Hepatocyte (in vitro differentiated cells): Measurements from ENCODE around the gene GMDS. TPM values are rescaled to one million over a fixed set of nuclear protein-coding genes. Genes with fewer than 3 reads are reported as not detected.

ENCODE experiments used
- DNase-seq: peaks from one replicate; pipeline ENCODE4 v3.0.0-alpha.2; 2016; ENCODE audit warnings: low spot score
- H2AFZ ChIP-seq: fragments of 200-600 bp; sonication (generic); 2 replicates; pipeline ENCODE4 v1.6.0; 2016; ENCODE audit warnings: antibody characterized with exemption, mild to moderate bottlenecking
- H3K27ac ChIP-seq: fragments of 200-600 bp; sonication (generic); 2 replicates; pipeline ENCODE4 v1.5.1; 2016; ENCODE audit warnings: mild to moderate bottlenecking
- H3K27me3 ChIP-seq: fragments of 200-600 bp; sonication (generic); 2 replicates; pipeline ENCODE4 v1.6.1; 2016
- H3K36me3 ChIP-seq: fragments of 200-600 bp; sonication (generic); replicated peaks from 2 replicates; pipeline ENCODE4 v1.5.1; 2016; ENCODE audit warnings: low read depth; ENCODE audit not compliant: insufficient read depth
- H3K4me1 ChIP-seq: fragments of 200-600 bp; sonication (generic); 2 replicates; pipeline ENCODE4 v1.5.1; 2016; ENCODE audit warnings: mild to moderate bottlenecking, moderate library complexity; ENCODE audit not compliant: insufficient read depth
- H3K4me2 ChIP-seq: fragments of 200-600 bp; sonication (generic); 2 replicates; pipeline ENCODE4 v1.6.0; 2016
- H3K4me3 ChIP-seq: fragments of 200-600 bp; sonication (generic); 2 replicates; pipeline ENCODE4 v1.5.1; 2016; ENCODE audit warnings: mild to moderate bottlenecking
- H3K79me2 ChIP-seq: fragments of 200-600 bp; sonication (generic); 2 replicates; pipeline ENCODE4 v1.6.0; 2017; ENCODE audit warnings: mild to moderate bottlenecking
- H3K9me2 ChIP-seq: fragments of 200-600 bp; sonication (generic); replicated peaks from 2 replicates; pipeline ENCODE4 v1.6.0; 2017; ENCODE audit warnings: mild to moderate bottlenecking; ENCODE audit not compliant: insufficient read depth
- H3K9me3 ChIP-seq: fragments of 200-600 bp; sonication (generic); 2 replicates; pipeline ENCODE4 v1.5.1; 2016; ENCODE audit warnings: low read depth, mild to moderate bottlenecking
- H4K20me1 ChIP-seq: fragments of 200-600 bp; sonication (generic); 2 replicates; pipeline ENCODE4 v1.6.0; 2016; ENCODE audit warnings: mild to moderate bottlenecking; ENCODE audit not compliant: insufficient read depth, poor library complexity, severe bottlenecking
- EZH2 ChIP-seq: fragments of 200-600 bp; sonication (generic); IDR thresholded peaks from 2 replicates; pipeline ENCODE4 v1.6.1; 2016; ENCODE audit warnings: antibody characterized with exemption, mild to moderate bottlenecking, borderline replicate concordance
- EZH2phosphoT487 ChIP-seq: fragments of 200-600 bp; sonication (generic); IDR thresholded peaks from one replicate; pipeline ENCODE4 v1.6.1; 2018; ENCODE audit warnings: antibody characterized with exemption, mild to moderate bottlenecking, low read depth, moderate library complexity; ENCODE audit not compliant: unreplicated experiment, severe bottlenecking
- WGBS: methylation state at CpG from one replicate; pipeline ENCODE4 v1.1.6; 2016; ENCODE audit warnings: low lambda C conversion rate; ENCODE audit errors: missing lambda C conversion rate; 5-methylcytosine and 5-hydroxymethylcytosine counted together
- polyA plus RNA-seq: library from polyadenylated mRNA; unstranded; fragments of >200 nt; fragmentation: Nextera tagmentation; extraction: Ambion mirVana; gene quantifications from 2 replicates; pipeline ENCODE4 v1.2.1, GENCODE V29; 2016
- total RNA-seq: library from RNA; depleted of rRNA; stranded (reverse); fragments of >200 nt; gene quantifications from 2 replicates; pipeline ENCODE4 v1.2.3, GENCODE V29; 2014
- TF ChIP-seq, protein P1 (sequence below): fragments of 200-600 bp; sonication (generic); IDR thresholded peaks from 2 replicates; pipeline ENCODE4 v1.5.1; 2016; ENCODE audit warnings: antibody characterized with exemption, mild to moderate bottlenecking; ENCODE audit not compliant: poor library complexity

GMDS gene
- total and polyA plus RNA-seq, 2 experiments from 2014 or later, result 20.7 to 32.6 TPM

DNA sequence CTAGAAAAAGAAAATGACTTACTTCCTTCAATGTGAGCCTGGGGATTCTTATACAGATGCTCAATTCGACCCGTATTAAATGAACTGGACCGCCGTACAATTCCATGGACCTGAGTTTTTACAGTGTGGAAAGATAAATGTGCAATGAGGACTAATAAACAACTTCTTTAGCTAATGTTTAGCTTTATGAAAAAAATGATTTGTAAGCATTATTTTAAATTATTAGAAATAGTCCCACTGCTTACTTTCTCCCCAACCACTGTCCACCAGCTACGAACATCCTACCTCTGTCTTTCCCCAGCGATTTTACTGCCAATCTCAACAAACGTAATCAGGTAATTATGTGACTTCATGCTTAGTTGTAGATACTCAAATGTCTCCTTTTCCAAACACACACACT, 128.0 kb downstream of the GMDS start:
- H3K36me3 ChIP-seq, result no peaks in the 10 kb centered on the region
- H3K4me1 ChIP-seq, result no peaks in the 10 kb centered on the region
- no peak for DNase-seq
- H3K4me3 ChIP-seq, result no peak overlapping the region
- no peak overlapping the region for H3K4me2 ChIP-seq
- no peak overlapping the region for H2AFZ ChIP-seq
- no peaks in the 10 kb centered on the region for H3K9me2 ChIP-seq
- 91% methylated on average over 7 of the region's 7 CpGs for WGBS
- no peak overlapping the region for H3K27ac ChIP-seq
- no peaks in the 10 kb centered on the region for H3K27me3 ChIP-seq
- no peaks in the 10 kb centered on the region for H4K20me1 ChIP-seq
- no peaks in the 10 kb centered on the region for H3K9me3 ChIP-seq
- no peaks in the 10 kb centered on the region for H3K79me2 ChIP-seq
- TF ChIP-seq EZH2, result no peak
- no peak for TF ChIP-seq EZH2phosphoT487
- TF ChIP-seq, protein P1, sequence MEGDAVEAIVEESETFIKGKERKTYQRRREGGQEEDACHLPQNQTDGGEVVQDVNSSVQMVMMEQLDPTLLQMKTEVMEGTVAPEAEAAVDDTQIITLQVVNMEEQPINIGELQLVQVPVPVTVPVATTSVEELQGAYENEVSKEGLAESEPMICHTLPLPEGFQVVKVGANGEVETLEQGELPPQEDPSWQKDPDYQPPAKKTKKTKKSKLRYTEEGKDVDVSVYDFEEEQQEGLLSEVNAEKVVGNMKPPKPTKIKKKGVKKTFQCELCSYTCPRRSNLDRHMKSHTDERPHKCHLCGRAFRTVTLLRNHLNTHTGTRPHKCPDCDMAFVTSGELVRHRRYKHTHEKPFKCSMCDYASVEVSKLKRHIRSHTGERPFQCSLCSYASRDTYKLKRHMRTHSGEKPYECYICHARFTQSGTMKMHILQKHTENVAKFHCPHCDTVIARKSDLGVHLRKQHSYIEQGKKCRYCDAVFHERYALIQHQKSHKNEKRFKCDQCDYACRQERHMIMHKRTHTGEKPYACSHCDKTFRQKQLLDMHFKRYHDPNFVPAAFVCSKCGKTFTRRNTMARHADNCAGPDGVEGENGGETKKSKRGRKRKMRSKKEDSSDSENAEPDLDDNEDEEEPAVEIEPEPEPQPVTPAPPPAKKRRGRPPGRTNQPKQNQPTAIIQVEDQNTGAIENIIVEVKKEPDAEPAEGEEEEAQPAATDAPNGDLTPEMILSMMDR, result no peak

DNA sequence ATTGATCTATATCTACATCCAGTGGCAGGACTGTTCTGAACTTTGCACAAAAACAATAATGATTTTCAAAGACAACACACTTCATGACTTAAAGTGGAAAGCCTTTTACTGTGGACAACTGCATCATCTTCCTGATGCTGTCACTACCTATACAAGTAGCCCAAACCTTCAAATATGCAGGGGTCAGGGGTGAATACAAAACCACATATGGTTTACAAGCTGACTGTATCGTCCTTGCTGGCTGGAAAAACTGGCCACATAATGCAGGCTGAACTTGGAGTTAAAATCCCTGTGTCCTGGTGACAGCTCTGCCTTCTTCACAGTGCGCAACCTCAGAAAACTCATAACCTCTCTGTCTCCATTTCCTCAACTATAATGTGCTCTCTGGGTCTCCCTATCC, 128.9 kb downstream of the GMDS start:
- WGBS, result 81% methylated on average over 2 of the region's 2 CpGs
- H3K79me2 ChIP-seq, result no peaks in the 10 kb centered on the region
- H2AFZ ChIP-seq, result no peak overlapping the region
- no peaks in the 10 kb centered on the region for H3K36me3 ChIP-seq
- no peak for DNase-seq
- no peaks in the 10 kb centered on the region for H3K9me3 ChIP-seq
- no peak overlapping the region for H3K4me3 ChIP-seq
- H3K4me1 ChIP-seq, result no peaks in the 10 kb centered on the region
- TF ChIP-seq EZH2phosphoT487 (no peak), EZH2 (no peak)
- TF ChIP-seq, protein P1, result no peak
- H3K27ac ChIP-seq, result no peak overlapping the region
- no peak overlapping the region for H3K4me2 ChIP-seq
- no peaks in the 10 kb centered on the region for H4K20me1 ChIP-seq
- H3K27me3 ChIP-seq, result no peaks in the 10 kb centered on the region
- no peaks in the 10 kb centered on the region for H3K9me2 ChIP-seq

DNA sequence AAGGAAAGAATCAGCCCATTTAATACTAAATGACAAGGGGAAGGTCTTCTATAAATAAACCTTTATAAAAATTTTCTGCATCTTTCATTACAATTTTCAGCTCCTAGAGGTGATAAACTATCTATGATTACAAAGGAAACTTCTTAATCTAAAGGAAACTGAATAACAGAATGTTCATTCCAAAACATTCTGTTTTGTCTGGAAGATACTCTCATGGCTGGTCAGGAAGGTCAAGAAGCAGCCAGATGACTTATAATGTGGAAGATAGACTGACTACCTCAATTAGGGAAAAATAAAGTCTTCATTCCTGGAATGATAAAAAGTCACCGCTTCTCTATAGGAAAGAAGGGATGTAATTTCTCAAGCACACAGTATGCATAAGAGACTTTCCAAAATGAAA, 131.3 kb downstream of the GMDS start:
- Histone ChIP-seq H3K4me3 (no peak overlapping the region), H3K4me1 (no peaks in the 10 kb centered on the region), H3K36me3 (no peaks in the 10 kb centered on the region), H3K9me3 (no peaks in the 10 kb centered on the region), H3K9me2 (no peaks in the 10 kb centered on the region), H4K20me1 (no peaks in the 10 kb centered on the region), H3K27ac (no peak overlapping the region), H2AFZ (no peak overlapping the region), H3K27me3 (no peaks in the 10 kb centered on the region), H3K4me2 (no peak overlapping the region), H3K79me2 (no peaks in the 10 kb centered on the region)
- TF ChIP-seq, protein P1, result no peak
- TF ChIP-seq EZH2 (no peak), EZH2phosphoT487 (no peak)
- no peak for DNase-seq
- WGBS, result 97% methylated on average over 1 of the region's 1 CpG

DNA sequence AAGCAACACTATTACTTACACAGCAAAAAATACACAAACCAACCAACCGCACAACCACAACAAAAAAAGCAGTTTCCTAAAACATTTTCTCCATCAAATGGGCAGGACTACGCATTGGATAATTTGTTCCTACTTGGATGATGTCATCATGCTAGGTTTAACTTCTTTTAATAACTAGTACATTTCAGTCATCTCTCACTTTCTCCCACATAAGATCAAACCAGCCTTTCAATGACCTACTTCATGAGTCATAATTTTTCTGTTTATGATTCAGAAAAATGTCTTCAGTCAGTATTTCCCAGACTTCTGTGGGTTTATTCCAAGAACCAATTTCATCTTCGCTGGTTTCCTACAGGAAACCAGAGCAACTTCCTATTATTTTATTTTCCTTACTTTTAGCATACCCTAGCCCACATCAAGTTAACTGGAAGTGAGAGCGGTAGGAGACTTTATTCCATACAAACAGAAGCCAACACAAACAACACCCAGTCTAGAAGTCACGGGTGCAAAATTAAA, 134.2 kb downstream of the GMDS start:
- H3K36me3 ChIP-seq, result no peaks in the 10 kb centered on the region
- H3K4me3 ChIP-seq, result no peak overlapping the region
- no peak for DNase-seq
- WGBS, result 94% methylated on average over 5 of the region's 5 CpGs
- no peaks in the 10 kb centered on the region for H3K79me2 ChIP-seq
- TF ChIP-seq, protein P1, result no peak
- TF ChIP-seq EZH2phosphoT487 (no peak), EZH2 (no peak)
- no peak overlapping the region for H3K27ac ChIP-seq
- H3K9me3 ChIP-seq, result no peaks in the 10 kb centered on the region
- no peaks in the 10 kb centered on the region for H4K20me1 ChIP-seq
- no peaks in the 10 kb centered on the region for H3K4me1 ChIP-seq
- no peak overlapping the region for H3K4me2 ChIP-seq
- no peaks in the 10 kb centered on the region for H3K27me3 ChIP-seq
- H2AFZ ChIP-seq, result no peak overlapping the region
- no peaks in the 10 kb centered on the region for H3K9me2 ChIP-seq
